Small intestine (tissue), 7 donors: ENCODE data around the gene DTNBP1. TPM values are rescaled to one million over a fixed set of nuclear protein-coding genes. Genes with fewer than 3 reads are reported as not detected.

Experiments used
- DNase-seq, 2 donors: peaks; one replicate each; pipeline versions ENCODE4 v3.0.0 to v3.0.0-alpha.2; 2013
- FAIRE-seq: peaks from 2 replicates; lab custom pipeline; 2012; peaks lifted over from hg19 to GRCh38; lab: Jason Lieb, UNC
- H3K27ac ChIP-seq, 3 donors: one replicate each; pipeline ENCODE4 v1.5.1; 2013; ENCODE audit warnings: low read length in 2 of 3, mild to moderate bottlenecking in 2 of 3, control low read depth in 1 of 3, inconsistent platforms in 1 of 3, low read depth in 1 of 3, moderate library complexity in 1 of 3
- H3K27me3 ChIP-seq, 3 donors: one replicate each; pipeline ENCODE4 v1.6.1; 2013; ENCODE audit warnings: low read length in 3 of 3, inconsistent platforms in 1 of 3; ENCODE audit not compliant: control insufficient read depth in 3 of 3, insufficient read depth in 3 of 3
- H3K36me3 ChIP-seq, 3 donors: one replicate each; pipeline ENCODE4 v1.6.1; 2013; ENCODE audit warnings: low read length in 3 of 3, inconsistent platforms in 1 of 3, low read depth in 1 of 3, mild to moderate bottlenecking in 1 of 3, moderate library complexity in 1 of 3; ENCODE audit not compliant: control insufficient read depth in 3 of 3, insufficient read depth in 2 of 3
- H3K4me1 ChIP-seq, 3 donors: one replicate each; pipeline ENCODE4 v1.6.1; 2013; ENCODE audit warnings: low read length in 2 of 3, inconsistent platforms in 1 of 3, low read depth in 1 of 3, mild to moderate bottlenecking in 1 of 3, moderate library complexity in 1 of 3; ENCODE audit not compliant: control insufficient read depth in 3 of 3, insufficient read depth in 2 of 3
- H3K4me3 ChIP-seq, 3 donors: one replicate each; pipeline ENCODE4 v1.5.1; 2013; ENCODE audit warnings: low read length in 3 of 3, control low read depth in 1 of 3, inconsistent platforms in 1 of 3, low read depth in 1 of 3, mild to moderate bottlenecking in 1 of 3, moderate library complexity in 1 of 3
- H3K9me3 ChIP-seq, 2 donors: one replicate each; pipeline ENCODE4 v1.6.1; 2013; ENCODE audit warnings: low read depth in 1 of 2, low read length in 1 of 2; ENCODE audit not compliant: control insufficient read depth in 2 of 2, insufficient read depth in 1 of 2
- WGBS, 3 donors: extraction: QIAGEN DNeasy Blood & Tissue Kit; methylation state at CpG; one replicate each; pipeline ENCODE4 v1.1.7; 2013; 5-methylcytosine and 5-hydroxymethylcytosine counted together
- polyA plus RNA-seq, 4 donors: library from polyadenylated mRNA; stranded (reverse) in 3 of 4; unstranded in 1 of 4; fragments of 200-250 nt in 3 of 4; fragments of 120-200 nt in 1 of 4; gene quantifications; one replicate each; pipeline versions ENCODE4 v1.2.1 to v1.2.3, GENCODE V29; 2013
- donor health status: healthy with polysubstance abuse.
- donor health status: control.
- donor health status: control.
- donor health status: Bipolar disorder and iron deficiency.
- donor health status: healthy.

Gene DTNBP1
- polyA plus RNA-seq, 4 donors: 12.7 to 22.0 (median 18.7) TPM

GRCh38 chr6:15476631-15477380 lies 186.0 kb downstream of the DTNBP1 start:
- Histone ChIP-seq H3K36me3 (peaks cover 0 to 15% (median 0%) of the 10 kb centered on the region in 3 donors), H3K9me3 (no peaks in the 10 kb centered on the region), H3K4me1 (no peaks in the 10 kb centered on the region), H3K27me3 (no peaks in the 10 kb centered on the region), H3K27ac (no peak overlapping the region), H3K4me3 (no peak overlapping the region)
- no peak for DNase-seq
- no peak for FAIRE-seq
- 51 to 85% (median 72%) methylated on average over 7 of the region's 7 CpGs for WGBS, 3 donors

DNA sequence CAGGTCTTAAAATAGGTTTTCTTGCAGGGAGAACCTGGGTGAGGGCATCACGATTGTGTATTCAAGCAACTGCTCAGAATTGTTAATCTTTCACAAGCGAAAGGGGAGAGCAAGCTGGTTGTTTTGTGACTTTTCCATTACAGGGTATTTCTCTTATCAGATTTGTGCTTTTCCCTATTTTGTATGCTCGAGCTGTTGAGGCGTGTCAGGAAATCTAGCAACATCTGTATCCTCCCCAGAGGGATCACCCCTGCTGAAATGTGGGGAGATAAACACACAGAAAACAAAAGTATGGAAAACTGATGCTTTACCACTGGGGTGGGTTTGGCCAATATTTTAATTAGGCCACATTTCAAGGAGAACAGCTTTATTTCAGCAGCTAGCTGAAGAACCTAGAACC lies 187.0 kb downstream of the DTNBP1 start:
- Histone ChIP-seq H3K27me3 (no peaks in the 10 kb centered on the region), H3K27ac (peak overlapping the region in 1 of 3 donors; percentile 49), H3K36me3 (peaks cover 0 to 15% (median 0%) of the 10 kb centered on the region in 3 donors), H3K4me3 (no peak overlapping the region), H3K4me1 (no peaks in the 10 kb centered on the region), H3K9me3 (no peaks in the 10 kb centered on the region)
- 76 to 90% (median 87%) methylated on average over 4 of the region's 4 CpGs for WGBS, 3 donors
- FAIRE-seq: no peak
- DNase-seq: no peak

DNA sequence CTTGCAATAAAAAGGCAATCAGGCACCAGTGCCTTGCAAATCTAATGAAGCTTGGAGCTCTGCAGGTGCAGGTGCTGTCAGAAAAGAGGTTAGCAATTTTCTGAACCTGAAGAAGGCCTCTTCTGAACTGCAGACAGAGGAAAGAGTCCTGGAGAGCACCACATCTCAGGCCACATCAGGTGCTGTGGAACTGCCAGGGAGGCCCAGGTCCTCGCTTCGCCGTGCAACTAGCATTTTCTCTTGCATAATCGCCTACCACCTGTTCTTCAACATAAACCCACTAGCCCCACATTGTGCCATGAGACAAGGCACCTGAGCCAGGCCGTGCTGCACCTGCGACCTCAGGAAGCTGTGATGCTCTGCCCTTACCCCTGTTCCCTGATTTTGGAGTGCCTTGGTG lies 187.6 kb downstream of the DTNBP1 start:
- H3K4me1 ChIP-seq: no peaks in the 10 kb centered on the region
- H3K27ac ChIP-seq: no peak overlapping the region
- H3K9me3 ChIP-seq: no peaks in the 10 kb centered on the region
- 72 to 87% (median 76%) methylated on average over 6 of the region's 6 CpGs for WGBS, 3 donors
- no peaks in the 10 kb centered on the region for H3K27me3 ChIP-seq
- no peak overlapping the region for H3K4me3 ChIP-seq
- DNase-seq (no peak), FAIRE-seq (no peak)
- peaks cover 0 to 15% (median 2%) of the 10 kb centered on the region in 3 donors for H3K36me3 ChIP-seq

DNA sequence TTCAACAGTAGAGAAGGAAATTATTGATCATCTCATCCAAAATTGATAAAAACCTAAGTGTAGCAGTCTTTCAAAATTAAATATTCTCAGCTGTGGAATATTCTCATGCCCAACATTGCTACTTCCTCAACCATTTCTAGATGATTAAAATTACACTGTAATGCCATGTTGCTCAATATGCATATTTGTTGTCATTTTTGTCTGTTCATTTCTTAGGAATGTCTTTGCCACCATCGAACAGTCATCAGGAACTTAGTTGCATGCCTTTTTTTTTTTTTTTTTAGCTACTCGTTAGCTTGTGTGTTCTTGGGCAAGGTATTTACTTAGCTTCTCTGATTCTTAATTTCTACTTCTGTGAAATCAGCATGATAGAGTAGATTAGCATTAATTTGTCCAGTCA lies 188.6 kb downstream of the DTNBP1 start:
- FAIRE-seq (no peak), DNase-seq (no peak)
- Histone ChIP-seq H3K9me3 (no peaks in the 10 kb centered on the region), H3K27me3 (no peaks in the 10 kb centered on the region), H3K4me1 (no peaks in the 10 kb centered on the region), H3K27ac (no peak overlapping the region), H3K36me3 (peaks cover 0 to 18% (median 4%) of the 10 kb centered on the region in 3 donors), H3K4me3 (no peak overlapping the region)
- 87 to 93% (median 91%) methylated on average over 2 of the region's 2 CpGs for WGBS, 3 donors

DNA sequence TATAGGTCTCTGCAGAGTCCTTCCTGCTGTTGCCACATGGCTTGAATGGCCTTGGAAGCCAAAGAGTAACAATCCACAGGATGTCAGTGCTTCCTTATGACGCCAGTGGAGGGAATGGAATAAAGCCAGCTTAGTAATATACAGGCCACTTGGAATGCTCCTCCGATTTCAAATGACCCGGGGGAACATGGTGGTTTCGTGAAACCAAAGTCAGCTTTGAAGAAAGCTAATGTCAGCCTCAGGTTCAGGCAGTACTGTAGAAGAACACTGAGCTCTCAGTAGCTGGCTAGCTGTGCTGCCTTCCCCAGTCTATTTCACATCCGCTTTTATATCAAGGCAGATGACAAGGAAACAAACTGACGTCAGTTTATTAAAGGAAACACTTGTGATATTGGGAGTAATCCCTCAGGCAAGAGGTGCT lies 189.1 kb downstream of the DTNBP1 start:
- FAIRE-seq: no peak
- peak overlapping the region in 1 of 3 donors; percentile 53 for H3K27ac ChIP-seq
- no peak for DNase-seq

GRCh38 chr6:15473174-15473573 lies 189.7 kb downstream of the DTNBP1 start:
- Histone ChIP-seq H3K4me1 (no peaks in the 10 kb centered on the region), H3K9me3 (no peaks in the 10 kb centered on the region), H3K4me3 (no peak overlapping the region), H3K27ac (no peak overlapping the region), H3K36me3 (peaks cover 0 to 22% (median 8%) of the 10 kb centered on the region in 3 donors), H3K27me3 (no peaks in the 10 kb centered on the region)
- DNase-seq: no peak
- 78 to 88% (median 84%) methylated on average over 6 to 7 of the region's 7 CpGs for WGBS, 3 donors
- no peak for FAIRE-seq

More for the DNA sequence above, 189.1 kb downstream of the DTNBP1 start:
- Histone ChIP-seq H3K36me3 (peaks cover 0 to 18% (median 4%) of the 10 kb centered on the region in 3 donors), H3K27me3 (no peaks in the 10 kb centered on the region), H3K4me1 (no peaks in the 10 kb centered on the region), H3K9me3 (no peaks in the 10 kb centered on the region), H3K4me3 (no peak overlapping the region)
- WGBS, 3 donors: 71 to 87% (median 85%) methylated on average over 6 of the region's 6 CpGs
